AG04450 (cell line): Measurements from ENCODE around the gene XPC. TPM values are rescaled to one million over a fixed set of nuclear protein-coding genes. Genes with fewer than 3 reads are reported as not detected.
A peak's percentile ranks its signal among the peaks of the same experiment; 100 is the strongest.

Experiments used
- CTCF ChIA-PET: fragments of 300-600, 350-600 bp; formaldehyde crosslinking; extraction: SDS; loops from one replicate; lab custom pipeline; 2022; ENCODE audit warnings: antibody characterized with exemption, inconsistent platforms; lab: Charles Lee
- POLR2A ChIA-PET: fragments of 350-600 bp; formaldehyde crosslinking; extraction: SDS; loops from one replicate; lab custom pipeline; 2021; ENCODE audit warnings: antibody characterized with exemption, inconsistent platforms; lab: Yijun Ruan, JAX
- DNase-seq: peaks from one replicate; pipeline ENCODE4 v3.0.0-alpha.2; 2011; ENCODE audit warnings: low read depth, low spot score
- H3K27ac ChIP-seq: one replicate; pipeline ENCODE4 v1.5.1; 2012; ENCODE audit warnings: low read depth, low read length, control low read depth
- H3K27me3 ChIP-seq: one replicate; pipeline ENCODE4 v1.6.0; 2012; ENCODE audit warnings: low read length; ENCODE audit not compliant: control insufficient read depth, insufficient read depth
- H3K4me3 ChIP-seq: 2 replicates; pipeline ENCODE4 v1.5.1; 2011; ENCODE audit warnings: mild to moderate bottlenecking, low read depth, low read length, control low read depth
- H3K9me3 ChIP-seq: 2 replicates; pipeline ENCODE4 v1.5.1; 2012; ENCODE audit warnings: low read length; ENCODE audit not compliant: control insufficient read depth, insufficient read depth
- CTCF ChIP-seq: IDR thresholded peaks from 2 replicates; pipeline ENCODE4 v1.5.1; 2011; ENCODE audit warnings: low read depth, low read length, control low read depth, inconsistent platforms
- polyA plus RNA-seq: library from polyadenylated mRNA; depleted of rRNA; stranded (reverse); fragments of >200 nt; gene quantifications from 2 replicates; pipeline ENCODE4 v1.2.3, GENCODE V29; 2011

XPC gene
- polyA plus RNA-seq, 1 experiment, result 39.0 TPM

GRCh38 chr3:14209581-14210289 lies 31.3 kb upstream of the XPC start:
- Histone ChIP-seq H3K27ac (peak overlapping the region; percentile 77), H3K4me3 (no peak overlapping the region), H3K27me3 (no peaks in the 10 kb centered on the region), H3K9me3 (no peaks in the 10 kb centered on the region)
- ChIA-PET CTCF (interaction anchor here (1.0 to 4.6 kb wide), 3 partner anchors 51 to 300 kb away, joined by 3 to 20 read pairs (median 3); no protein-coding TSS in a partner anchor), POLR2A (interaction anchor here (1.0 to 4.1 kb wide), 4 partner anchors 22 to 243 kb away, joined by 4 to 19 read pairs (median 8); partner anchors contain the start of genes LSM3 and XPC)
- no peak for TF ChIP-seq CTCF
- DNase-seq, result no peak

- Histone ChIP-seq H3K4me3 (no peak overlapping the region), H3K27me3 (no peaks in the 10 kb centered on the region), H3K9me3 (no peaks in the 10 kb centered on the region), H3K27ac (peak overlapping the region; percentile 77)
- ChIA-PET POLR2A (interaction anchor here (1.0 to 4.1 kb wide), 4 partner anchors 23 to 244 kb away, joined by 4 to 19 read pairs (median 8); partner anchors contain the start of genes LSM3 and XPC), CTCF (interaction anchor here (1.0 to 4.6 kb wide), 2 partner anchors 52 to 252 kb away, joined by 3 to 20 read pairs; no protein-coding TSS in a partner anchor)
- peak; percentile 57 for DNase-seq
- TF ChIP-seq CTCF, result no peak
Measured at GRCh38 chr3:14208977-14209394, 30.6 kb upstream of the XPC start.

- H3K4me3 ChIP-seq, result no peak overlapping the region
- ChIA-PET POLR2A (no interaction called here), CTCF (interaction anchor here (1.1 to 2.6 kb wide), 2 partner anchors 53 to 260 kb away, joined by 6 to 9 read pairs; no protein-coding TSS in a partner anchor)
- DNase-seq, result no peak
- no peaks in the 10 kb centered on the region for H3K9me3 ChIP-seq
- TF ChIP-seq CTCF, result no peak
- H3K27ac ChIP-seq, result peak overlapping the region; percentile 47
- no peaks in the 10 kb centered on the region for H3K27me3 ChIP-seq
Measured at GRCh38 chr3:14208168-14208567, 29.8 kb upstream of the XPC start.

- ChIA-PET POLR2A (interaction anchor here (0.6 kb wide), 1 partner anchor 214 kb away, joined by 6 read pairs; no protein-coding TSS in a partner anchor), CTCF (interaction anchor here (2.6 to 7.5 kb wide), 2 partner anchors 55 to 255 kb away, joined by 9 to 152 read pairs; no protein-coding TSS in a partner anchor)
- no peak for DNase-seq
- Histone ChIP-seq H3K27ac (no peak overlapping the region), H3K27me3 (no peaks in the 10 kb centered on the region), H3K9me3 (no peaks in the 10 kb centered on the region), H3K4me3 (no peak overlapping the region)
- no peak for TF ChIP-seq CTCF
Measured at GRCh38 chr3:14206548-14207177, 28.3 kb upstream of the XPC start.
